Suprapubic skin (tissue), 4 donors: ENCODE results near the gene ABCG4. TPM values are rescaled to one million over a fixed set of nuclear protein-coding genes. Genes with fewer than 3 reads are reported as not detected.

Experiments used
- DNase-seq, 2 donors: peaks; one replicate each; pipeline ENCODE4 v3.0.0-alpha.2; 2019; ENCODE audit warnings: low spot score in 2 of 2
- H3K27ac ChIP-seq: fragments of 200-600 bp; sonication (generic); one replicate; pipeline ENCODE4 v1.5.1; 2019
- H3K27me3 ChIP-seq: fragments of 200-600 bp; sonication (generic); one replicate; pipeline ENCODE4 v1.5.1; 2019
- H3K36me3 ChIP-seq: fragments of 200-600 bp; sonication (generic); one replicate; pipeline ENCODE4 v1.5.1; 2019
- H3K4me1 ChIP-seq: fragments of 200-600 bp; sonication (generic); one replicate; pipeline ENCODE4 v1.5.1; 2019
- H3K4me3 ChIP-seq: fragments of 200-600 bp; sonication (generic); one replicate; pipeline ENCODE4 v1.5.1; 2019; ENCODE audit warnings: mild to moderate bottlenecking
- H3K9me3 ChIP-seq: fragments of 200-600 bp; sonication (generic); one replicate; pipeline ENCODE4 v1.5.1; 2019
- CTCF ChIP-seq, 2 donors: fragments of 200-600 bp in 1 of 2; fragments of 450-650 bp in 1 of 2; sonication (generic) in 1 of 2; IDR thresholded peaks; one replicate each; pipeline ENCODE4 v1.5.1; 2016 to 2019; ENCODE audit warnings: antibody characterized with exemption in 2 of 2, mild to moderate bottlenecking in 1 of 2, moderate library complexity in 1 of 2
- EP300 ChIP-seq: sonication (generic); formaldehyde crosslinking; IDR thresholded peaks from one replicate; pipeline ENCODE4 v1.6.1; 2017; ENCODE audit warnings: antibody characterized with exemption
- POLR2A ChIP-seq, 2 donors: fragments of 450-650 bp; IDR thresholded peaks; one replicate each; pipeline ENCODE4 v1.6.1; 2017; ENCODE audit warnings: antibody characterized with exemption in 2 of 2, mild to moderate bottlenecking in 2 of 2, moderate library complexity in 2 of 2
- POLR2AphosphoS5 ChIP-seq, 3 donors: sonication (generic); formaldehyde crosslinking; IDR thresholded peaks; one replicate each; pipeline ENCODE4 v1.6.1; 2017; ENCODE audit warnings: antibody characterized with exemption in 3 of 3
- WGBS: methylation state at CpG from one replicate; pipeline ENCODE4 v1.1.5; 2018; 5-methylcytosine and 5-hydroxymethylcytosine counted together
- total RNA-seq, 4 donors: library from RNA; depleted of rRNA; stranded (reverse); fragments of >200 nt; gene quantifications; one replicate each; pipeline ENCODE4 v1.1.0, GENCODE V29; 2016

The ABCG4 gene
- total RNA-seq, 4 donors from 2014 or later, result 0.26 to 1.6 (median 0.73) TPM

GRCh38 chr11:119152043-119152442 lies 3.2 kb downstream of the ABCG4 start:
- Histone ChIP-seq H3K27me3 (peaks cover 27% of the 10 kb centered on the region), H3K4me1 (peaks cover 20% of the 10 kb centered on the region), H3K27ac (no peak overlapping the region), H3K9me3 (no peaks in the 10 kb centered on the region), H3K4me3 (no peak overlapping the region), H3K36me3 (no peaks in the 10 kb centered on the region)
- WGBS, result 79% methylated on average over 8 of the region's 9 CpGs
- TF ChIP-seq POLR2AphosphoS5 (IDR thresholded peaks at IDR 0.05) (no peak), CTCF (IDR thresholded peaks at IDR 0.05) (no peak), EP300 (no peak), POLR2A (IDR thresholded peaks at IDR 0.05) (no peak)
- DNase-seq, result no peak

DNA sequence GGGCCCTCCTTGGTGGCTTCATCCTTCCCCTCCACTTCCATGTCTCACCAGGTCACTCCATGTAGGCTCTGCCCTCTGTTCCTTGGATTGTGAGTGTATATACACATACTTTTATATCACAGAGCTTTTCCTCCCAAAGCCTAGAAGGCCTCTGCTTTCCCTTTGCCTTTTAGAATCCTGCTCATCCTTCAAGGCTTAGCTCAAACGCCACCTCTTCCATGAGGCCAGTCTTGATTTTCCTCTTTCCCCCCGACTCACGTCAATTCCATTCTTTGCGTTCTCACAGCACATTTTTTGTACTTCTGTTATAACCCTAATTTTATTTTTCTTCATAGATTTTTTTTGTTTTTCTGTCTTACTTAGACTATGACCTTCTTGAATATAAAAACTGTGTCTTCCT lies 3.8 kb downstream of the ABCG4 start:
- DNase-seq, result no peak
- peaks cover 24% of the 10 kb centered on the region for H3K27me3 ChIP-seq
- 92% methylated on average over 4 of the region's 4 CpGs for WGBS
- TF ChIP-seq POLR2A (IDR thresholded peaks at IDR 0.05) (no peak), EP300 (no peak), CTCF (IDR thresholded peaks at IDR 0.05) (no peak), POLR2AphosphoS5 (IDR thresholded peaks at IDR 0.05) (no peak)
- peaks cover 20% of the 10 kb centered on the region for H3K4me1 ChIP-seq
- no peak overlapping the region for H3K27ac ChIP-seq
- no peaks in the 10 kb centered on the region for H3K36me3 ChIP-seq
- no peaks in the 10 kb centered on the region for H3K9me3 ChIP-seq
- H3K4me3 ChIP-seq, result no peak overlapping the region

DNA sequence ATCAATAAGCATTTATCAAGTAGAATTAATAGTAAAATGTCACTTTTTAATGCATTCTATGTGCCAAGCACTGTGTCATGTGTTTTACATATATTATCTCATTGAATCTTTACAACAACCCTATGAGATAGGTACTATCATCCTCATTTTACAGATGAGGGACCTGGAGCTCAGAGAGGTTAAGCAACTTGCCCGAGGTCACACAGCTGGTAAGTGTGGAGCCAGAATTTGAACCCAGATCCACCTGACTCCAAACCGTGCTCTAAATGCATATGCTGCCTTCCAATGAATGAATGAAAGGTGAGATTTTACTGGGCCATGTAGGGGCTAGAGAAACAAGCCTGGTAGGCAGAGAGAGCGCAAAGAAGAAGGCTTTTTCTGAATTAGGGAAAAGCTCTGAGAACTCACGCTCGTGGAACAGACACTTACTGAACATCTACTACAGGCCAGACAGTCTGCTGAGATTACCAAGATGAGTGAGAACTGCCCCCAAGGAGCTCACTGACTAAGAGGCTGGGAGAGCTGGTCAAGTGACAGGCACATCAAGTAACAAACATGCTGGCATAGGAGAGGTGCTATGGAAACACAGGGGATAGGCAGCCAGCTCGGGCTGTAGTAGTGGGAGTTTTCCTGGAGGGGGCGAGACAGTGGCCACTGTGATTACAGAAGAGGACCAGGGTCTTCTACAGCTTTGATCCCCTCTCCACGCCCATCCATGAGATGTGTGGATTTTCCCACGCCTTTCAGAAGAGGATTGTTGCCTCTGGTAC lies 4.4 kb downstream of the ABCG4 start:
- no peak overlapping the region for H3K27ac ChIP-seq
- no peak overlapping the region for H3K4me3 ChIP-seq
- no peaks in the 10 kb centered on the region for H3K36me3 ChIP-seq
- no peak for DNase-seq
- WGBS, result 86% methylated on average over 9 of the region's 9 CpGs
- TF ChIP-seq EP300 (no peak), POLR2AphosphoS5 (IDR thresholded peaks at IDR 0.05) (no peak), CTCF (IDR thresholded peaks at IDR 0.05) (no peak), POLR2A (IDR thresholded peaks at IDR 0.05) (no peak)
- H3K27me3 ChIP-seq, result peaks cover 17% of the 10 kb centered on the region
- no peaks in the 10 kb centered on the region for H3K9me3 ChIP-seq
- H3K4me1 ChIP-seq, result peaks cover 16% of the 10 kb centered on the region

DNA sequence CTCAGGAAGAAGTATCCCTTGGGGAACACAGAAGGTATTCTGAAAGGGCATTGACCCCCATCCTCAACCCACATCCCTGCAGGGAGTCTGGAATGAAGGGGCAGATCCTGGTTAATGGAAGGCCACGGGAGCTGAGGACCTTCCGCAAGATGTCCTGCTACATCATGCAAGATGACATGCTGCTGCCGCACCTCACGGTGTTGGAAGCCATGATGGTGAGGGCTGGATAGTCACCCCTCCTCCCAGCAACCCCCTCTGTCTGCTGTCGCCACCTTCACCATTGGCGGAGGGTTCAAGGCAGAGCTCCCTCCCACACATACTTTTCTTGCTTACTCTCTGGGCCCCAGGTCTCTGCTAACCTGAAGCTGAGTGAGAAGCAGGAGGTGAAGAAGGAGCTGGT lies 5.3 kb downstream of the ABCG4 start:
- 96% methylated on average over 6 of the region's 6 CpGs for WGBS
- no peak overlapping the region for H3K4me3 ChIP-seq
- H3K4me1 ChIP-seq, result peaks cover 7% of the 10 kb centered on the region
- no peak for DNase-seq
- peaks cover 9% of the 10 kb centered on the region for H3K27me3 ChIP-seq
- H3K27ac ChIP-seq, result no peak overlapping the region
- H3K9me3 ChIP-seq, result no peaks in the 10 kb centered on the region
- no peak for TF ChIP-seq CTCF (IDR thresholded peaks at IDR 0.05)
- TF ChIP-seq EP300, result no peak
- no peak for TF ChIP-seq POLR2A (IDR thresholded peaks at IDR 0.05)
- TF ChIP-seq POLR2AphosphoS5 (IDR thresholded peaks at IDR 0.05), result no peak
- H3K36me3 ChIP-seq, result no peaks in the 10 kb centered on the region

DNA sequence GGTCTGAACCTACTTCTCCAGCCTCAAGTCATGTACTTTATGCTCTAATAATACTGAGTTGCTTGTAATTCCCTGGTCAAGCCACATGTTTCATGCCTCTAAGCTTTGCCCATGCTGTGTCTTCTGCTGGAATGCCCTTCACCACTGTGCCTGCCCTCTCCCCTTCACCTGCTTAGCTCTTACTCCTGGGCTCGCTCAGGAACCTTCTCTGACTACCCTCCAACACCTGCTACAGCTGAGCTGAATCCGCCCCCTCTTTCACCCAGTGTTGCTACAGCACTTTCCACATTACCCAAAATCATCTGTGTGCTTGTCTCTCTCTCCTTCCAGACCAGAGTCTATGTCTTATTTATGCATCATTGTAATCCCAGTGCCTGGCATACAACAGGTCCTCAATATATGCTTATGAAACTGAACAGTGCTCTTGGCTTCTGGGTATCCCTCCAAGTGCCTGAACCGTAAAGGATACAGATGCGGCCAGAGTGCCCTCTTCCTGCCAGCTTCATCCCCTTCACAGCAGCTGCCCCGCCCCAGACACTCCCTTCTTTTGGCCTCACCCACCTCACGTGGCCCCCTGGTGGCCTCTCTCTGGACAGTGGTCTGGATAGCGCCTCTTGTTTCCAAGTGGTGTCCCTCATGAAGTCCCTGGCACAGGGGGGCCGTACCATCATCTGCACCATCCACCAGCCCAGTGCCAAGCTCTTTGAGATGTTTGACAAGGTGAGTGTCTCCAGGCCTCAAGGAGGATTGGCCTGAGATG lies 7.1 kb downstream of the ABCG4 start:
- H3K4me3 ChIP-seq, result no peak overlapping the region
- TF ChIP-seq EP300 (no peak), POLR2A (IDR thresholded peaks at IDR 0.05) (no peak), CTCF (IDR thresholded peaks at IDR 0.05) (no peak), POLR2AphosphoS5 (IDR thresholded peaks at IDR 0.05) (no peak)
- DNase-seq, result no peak
- no peaks in the 10 kb centered on the region for H3K9me3 ChIP-seq
- H3K27me3 ChIP-seq, result no peaks in the 10 kb centered on the region
- 54% methylated on average over 6 of the region's 8 CpGs for WGBS
- no peak overlapping the region for H3K27ac ChIP-seq
- H3K36me3 ChIP-seq, result no peaks in the 10 kb centered on the region
- no peaks in the 10 kb centered on the region for H3K4me1 ChIP-seq
